GM12873 (cell line): ENCODE data around the gene ZNF219.

Experiments
- CTCF ChIP-seq: IDR thresholded peaks from 2 replicates; pipeline ENCODE4 v1.5.1; 2012; ENCODE audit warnings: low read depth, mild to moderate bottlenecking, moderate library complexity, low read length, control low read depth; ENCODE audit not compliant: insufficient read depth; ENCODE audit errors: missing control alignments

Gene ZNF219

GRCh38 chr14:21077672-21078071, 20.8 kb downstream of the ZNF219 start:
- no peak for TF ChIP-seq CTCF

- no peak for TF ChIP-seq CTCF
Measured at GRCh38 chr14:21075719-21076437, 22.6 kb downstream of the ZNF219 start.

- no peak for TF ChIP-seq CTCF
Measured at GRCh38 chr14:21074398-21075272, 23.8 kb downstream of the ZNF219 start.

- TF ChIP-seq CTCF: no peak
Measured at GRCh38 chr14:21073921-21074320, 24.5 kb downstream of the ZNF219 start.

- no peak for TF ChIP-seq CTCF
Measured at GRCh38 chr14:21072781-21073339, 25.6 kb downstream of the ZNF219 start.

- no peak for TF ChIP-seq CTCF
Measured at GRCh38 chr14:21072031-21072473, 26.4 kb downstream of the ZNF219 start.
